SK-N-MC (cell line): ENCODE results near the gene PPP1R12A.
"Not testable (repeated sequence)": the region's sequence is repeated elsewhere in the genome, so short reads cannot be mapped to it uniquely, and the experiment has no call there.

Experiments
- DNase-seq: peaks from one replicate; pipeline ENCODE4 v3.0.0-alpha.2; 2011; ENCODE audit warnings: low read depth, low spot score
- H3K27ac ChIP-seq: fragments of 200-600 bp; sonication (generic); 2 replicates; pipeline ENCODE4 v1.5.1; 2016; ENCODE audit warnings: mixed run types
- H3K36me3 ChIP-seq: fragments of 200-600 bp; sonication (generic); 2 replicates; pipeline ENCODE4 v1.6.1; 2017; ENCODE audit warnings: antibody characterized with exemption, low read length, mixed read lengths; ENCODE audit not compliant: insufficient read depth
- H3K4me3 ChIP-seq: fragments of 200-600 bp; sonication (generic); 2 replicates; pipeline ENCODE4 v1.5.1; 2016
- H3K9ac ChIP-seq: fragments of 200-600 bp; sonication (generic); 2 replicates; pipeline ENCODE4 v1.8.0; 2017; ENCODE audit warnings: mixed run types, mixed read lengths; ENCODE audit not compliant: insufficient read length
- H3K9me3 ChIP-seq: fragments of 200-600 bp; sonication (generic); 2 replicates; pipeline ENCODE4 v1.6.1; 2017; ENCODE audit warnings: low read depth, mild to moderate bottlenecking, antibody characterized with exemption, low read length, moderate library complexity, mixed read lengths
- EZH2 ChIP-seq: fragments of 200-600 bp; sonication (generic); IDR thresholded peaks from one replicate; pipeline ENCODE4 v1.6.1; 2017; ENCODE audit warnings: antibody characterized with exemption
- FOXP2 ChIP-seq: optimal IDR thresholded peaks from 2 replicates; pipeline ENCODE3; 2011; ENCODE audit warnings: mild to moderate bottlenecking, moderate library complexity; ENCODE audit not compliant: insufficient read depth; ENCODE audit errors: extremely low read length, control extremely low read depth
- POLR2AphosphoS5 ChIP-seq: IDR thresholded peaks from 2 replicates; pipeline ENCODE4 v1.6.1; 2012; ENCODE audit warnings: mild to moderate bottlenecking, low read depth, low read length, borderline replicate concordance

PPP1R12A gene

GRCh38 chr12:79935021-79935623, at the start of gene PPP1R12A:
TSS of gene PPP1R12A (minus strand) at chr12:79935097. CDS start at chr12:79934931, 166 bp downstream.
- Histone ChIP-seq H3K9me3 (no peaks in the 10 kb centered on the region), H3K27ac (peak within 1 kb of the TSS; percentile 66), H3K36me3 (no peaks in the 10 kb centered on the region), H3K9ac (peak within 1 kb of the TSS; percentile 90), H3K4me3 (peak within 1 kb of the TSS; percentile 90)
- peak; percentile 50 for DNase-seq
- TF ChIP-seq POLR2AphosphoS5: peak; percentile 93
- TF ChIP-seq FOXP2: peak; percentile 86
- no peak for TF ChIP-seq EZH2

GRCh38 chr12:79983986-79984620, 49.2 kb upstream of the PPP1R12A start:
- no peaks in the 10 kb centered on the region for H3K9me3 ChIP-seq
- no peak overlapping the region for H3K4me3 ChIP-seq
- TF ChIP-seq POLR2AphosphoS5 (no peak), EZH2 (no peak), FOXP2 (no peak)
- H3K27ac ChIP-seq: no peak overlapping the region
- no peak for DNase-seq
- no peaks in the 10 kb centered on the region for H3K36me3 ChIP-seq
- H3K9ac ChIP-seq: no peak overlapping the region

DNA sequence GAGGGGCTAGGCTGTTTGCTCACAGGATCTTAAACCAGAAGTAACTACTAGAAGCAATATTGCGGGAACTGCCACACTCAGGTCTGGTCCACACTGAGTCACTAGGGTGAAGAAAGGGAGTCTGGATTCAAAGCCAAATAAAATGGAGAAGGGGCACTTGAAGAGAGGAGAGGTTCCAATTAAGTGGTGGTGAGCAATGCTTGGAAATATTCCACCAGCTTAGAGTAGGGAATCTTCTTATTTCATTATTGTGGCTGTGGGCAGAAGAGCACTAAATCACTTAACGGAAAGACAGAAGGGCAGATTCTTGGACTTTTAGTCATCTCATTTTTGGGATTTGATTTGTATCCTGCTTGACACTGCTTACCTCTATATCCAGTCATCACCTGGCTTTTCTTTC, 48.6 kb upstream of the PPP1R12A start:
- Histone ChIP-seq H3K9ac (no peak overlapping the region), H3K9me3 (no peaks in the 10 kb centered on the region), H3K36me3 (no peaks in the 10 kb centered on the region), H3K27ac (no peak overlapping the region), H3K4me3 (no peak overlapping the region)
- DNase-seq: no peak
- TF ChIP-seq POLR2AphosphoS5: no peak
- no peak for TF ChIP-seq EZH2
- TF ChIP-seq FOXP2: no peak

DNA sequence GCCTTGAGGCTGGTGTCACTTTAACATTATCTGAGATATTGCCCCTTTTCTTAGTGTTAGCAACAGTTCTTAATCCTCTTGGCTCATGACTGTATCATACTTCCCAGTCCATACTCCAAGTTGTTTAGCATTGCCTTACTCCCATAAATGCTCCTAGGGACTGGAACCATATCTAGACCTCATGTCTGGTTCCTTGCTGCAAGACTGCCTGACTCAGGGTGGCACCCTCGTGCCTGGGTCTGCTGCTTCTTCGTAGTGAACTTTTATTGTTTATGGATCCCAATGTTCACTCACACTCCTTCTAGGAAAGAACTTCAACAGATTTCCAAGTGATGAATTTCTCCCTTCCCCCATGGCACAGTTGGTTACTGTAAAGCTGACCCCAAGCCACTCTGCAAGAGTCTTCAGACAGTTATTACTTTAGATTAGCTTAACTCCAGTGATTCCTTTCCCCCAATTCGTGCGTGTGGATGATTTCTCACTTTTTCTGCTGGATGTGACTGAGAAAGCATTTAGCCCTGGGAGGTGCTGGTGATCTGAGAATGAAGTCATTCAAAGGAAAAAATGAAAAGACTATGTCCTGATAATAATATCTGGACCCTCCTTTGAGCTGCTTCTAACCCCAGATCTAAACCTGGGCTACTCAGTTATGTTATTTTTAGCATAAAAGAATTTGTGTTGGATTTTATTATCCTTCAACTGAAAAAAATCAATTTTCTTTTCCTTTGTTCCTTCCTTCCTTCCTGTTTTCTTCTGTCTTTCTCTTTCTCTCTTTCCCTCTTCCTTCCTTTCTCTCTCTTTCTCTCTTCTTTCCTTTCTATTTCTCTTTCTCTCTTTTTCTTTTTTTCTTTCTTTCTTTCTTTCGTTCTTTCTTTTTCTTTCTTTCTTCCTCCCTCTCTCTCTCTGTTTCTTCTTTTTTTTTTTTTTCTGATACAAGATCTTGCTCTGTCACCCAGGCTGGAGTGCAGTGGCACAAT, 47.5 kb upstream of the PPP1R12A start:
- no peak overlapping the region for H3K27ac ChIP-seq
- H3K4me3 ChIP-seq: no peak overlapping the region
- no peak overlapping the region for H3K9ac ChIP-seq
- no peaks in the 10 kb centered on the region for H3K9me3 ChIP-seq
- no peak for TF ChIP-seq EZH2
- no peak for TF ChIP-seq POLR2AphosphoS5
- TF ChIP-seq FOXP2: no peak
- H3K36me3 ChIP-seq: no peaks in the 10 kb centered on the region
- no peak for DNase-seq

DNA sequence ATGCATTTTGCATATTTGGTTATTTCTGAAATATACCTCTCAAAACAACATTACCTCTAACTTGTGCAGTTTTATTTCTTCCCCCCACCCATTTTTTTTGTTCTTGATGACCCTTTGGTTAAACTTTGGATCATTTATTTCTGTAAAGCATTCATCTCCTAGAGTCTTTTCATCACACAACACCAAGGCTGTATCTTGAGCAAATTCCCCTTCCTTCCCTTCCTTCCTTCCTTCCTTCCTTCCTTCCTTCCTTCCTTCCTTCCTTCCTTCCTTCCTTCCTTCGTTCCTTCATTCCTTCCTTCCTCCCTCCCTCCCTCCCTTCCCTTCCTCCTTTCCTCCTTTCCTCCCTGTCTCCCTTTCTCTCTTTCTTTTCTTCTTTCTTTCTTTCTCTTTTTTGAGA, 43.8 kb upstream of the PPP1R12A start:
- H3K9ac ChIP-seq: peak overlapping the region; percentile 39

GRCh38 chr12:79977856-79978460, 43.1 kb upstream of the PPP1R12A start:
- H3K36me3 ChIP-seq, DNase-seq, H3K9me3 ChIP-seq: not testable (repeated sequence)
- Histone ChIP-seq H3K4me3 (peak overlapping the region; percentile 10; the same call in 1 of the 2 replicates), H3K27ac (peak overlapping the region; percentile 93), H3K9ac (peak overlapping the region; percentile 39)

More for the DNA sequence above, 43.8 kb upstream of the PPP1R12A start:
- no peak for TF ChIP-seq EZH2
- no peak for TF ChIP-seq FOXP2
- peak; percentile 50; the same call in 1 of the 2 replicates for TF ChIP-seq POLR2AphosphoS5
- H3K9me3 ChIP-seq: no peaks in the 10 kb centered on the region
- DNase-seq: peak; percentile 74
- H3K36me3 ChIP-seq: no peaks in the 10 kb centered on the region
- peak overlapping the region; percentile 93 for H3K27ac ChIP-seq
- H3K4me3 ChIP-seq: peak overlapping the region; percentile 10; the same call in 1 of the 2 replicates

GRCh38 chr12:79975143-79975542, 40.2 kb upstream of the PPP1R12A start:
- H3K27ac ChIP-seq: peak overlapping the region; percentile 93
- no peak for TF ChIP-seq FOXP2
- TF ChIP-seq EZH2: no peak
- no peak for TF ChIP-seq POLR2AphosphoS5
- no peaks in the 10 kb centered on the region for H3K9me3 ChIP-seq
- H3K4me3 ChIP-seq: no peak overlapping the region
- no peak overlapping the region for H3K9ac ChIP-seq
- DNase-seq: no peak
- H3K36me3 ChIP-seq: no peaks in the 10 kb centered on the region

- no peaks in the 10 kb centered on the region for H3K36me3 ChIP-seq
- peak overlapping the region; percentile 93; the same call in 1 of the 2 replicates for H3K27ac ChIP-seq
- DNase-seq: no peak
- H3K9ac ChIP-seq: peak overlapping the region; percentile 11
- H3K9me3 ChIP-seq: no peaks in the 10 kb centered on the region
- no peak for TF ChIP-seq FOXP2
- TF ChIP-seq EZH2: no peak
- TF ChIP-seq POLR2AphosphoS5: no peak
- H3K4me3 ChIP-seq: no peak overlapping the region
These were observed 38.9 kb upstream of the PPP1R12A start for GRCh38 chr12:79973801-79974200.

GRCh38 chr12:79964100-79964627, 29.3 kb upstream of the PPP1R12A start:
- no peak for DNase-seq
- Histone ChIP-seq H3K9me3 (no peaks in the 10 kb centered on the region), H3K36me3 (no peaks in the 10 kb centered on the region), H3K4me3 (no peak overlapping the region), H3K27ac (peak overlapping the region; percentile 14; the same call in 1 of the 2 replicates), H3K9ac (no peak overlapping the region)
- no peak for TF ChIP-seq POLR2AphosphoS5
- no peak for TF ChIP-seq EZH2
- no peak for TF ChIP-seq FOXP2
